Fibroblast of lung (primary cell): ENCODE data around the gene TBCB. TPM values are rescaled to one million over a fixed set of nuclear protein-coding genes. Genes with fewer than 3 reads are reported as not detected.

Experiments
- DNase-seq, 2 donors: peaks; one replicate each; pipeline versions ENCODE4 v3.0.0 to v3.0.0-alpha.2; 2010; ENCODE audit warnings: low read depth in 2 of 2
- H2AFZ ChIP-seq: 2 replicates; pipeline ENCODE4 v1.5.1; 2012; ENCODE audit warnings: low read length, control low read depth, inconsistent platforms
- H3K27ac ChIP-seq: 2 replicates; pipeline ENCODE4 v1.5.1; 2011; ENCODE audit warnings: low read length, control low read depth; ENCODE audit not compliant: insufficient read depth
- H3K27me3 ChIP-seq: 2 replicates; pipeline ENCODE4 v1.5.1; 2011; ENCODE audit warnings: mild to moderate bottlenecking, low read length; ENCODE audit not compliant: control insufficient read depth, insufficient read depth
- H3K36me3 ChIP-seq: 2 replicates; pipeline ENCODE4 v1.5.1; 2011; ENCODE audit warnings: low read length; ENCODE audit not compliant: control insufficient read depth, insufficient read depth
- H3K4me1 ChIP-seq: 2 replicates; pipeline ENCODE4 v1.5.1; 2011; ENCODE audit warnings: low read length; ENCODE audit not compliant: control insufficient read depth, insufficient read depth; ENCODE audit errors: extremely low read depth
- H3K4me2 ChIP-seq: 2 replicates; pipeline ENCODE4 v1.5.1; 2011; ENCODE audit warnings: low read length, control low read depth; ENCODE audit not compliant: insufficient read depth; ENCODE audit errors: extremely low read depth
- H3K4me3 ChIP-seq, 4 experiments: fragments of 200-600 bp in 1 of 4; sonication (generic) in 1 of 4; replicated peaks in 1 of 4; 2 replicates each; pipeline ENCODE4 v1.5.1; 2011 to 2016; ENCODE audit warnings: low read length in 4 of 4, low read depth in 3 of 4, mild to moderate bottlenecking in 3 of 4, control low read depth in 2 of 4, inconsistent platforms in 1 of 4, mixed read lengths in 1 of 4; ENCODE audit not compliant: insufficient read depth in 1 of 4; ENCODE audit errors: control extremely low read depth in 1 of 4
- H3K79me2 ChIP-seq: 2 replicates; pipeline ENCODE4 v1.5.1; 2012; ENCODE audit warnings: mild to moderate bottlenecking, low read length, inconsistent platforms; ENCODE audit not compliant: control insufficient read depth, insufficient read depth
- H3K9ac ChIP-seq: 2 replicates; pipeline ENCODE4 v1.5.1; 2011; ENCODE audit warnings: mild to moderate bottlenecking, low read length, control low read depth; ENCODE audit not compliant: insufficient read depth
- H3K9me3 ChIP-seq: 2 replicates; pipeline ENCODE4 v1.5.1; 2012; ENCODE audit warnings: low read depth, low read length; ENCODE audit not compliant: control insufficient read depth, insufficient read depth
- H4K20me1 ChIP-seq: 2 replicates; pipeline ENCODE4 v1.5.1; 2011; ENCODE audit warnings: low read length; ENCODE audit not compliant: control insufficient read depth, insufficient read depth; ENCODE audit errors: extremely low read depth
- EZH2 ChIP-seq: IDR thresholded peaks from 2 replicates; pipeline ENCODE4 v1.5.1; 2012; ENCODE audit warnings: low read length, control low read depth, mild to moderate bottlenecking; ENCODE audit errors: missing control alignments
- polyA plus RNA-seq, 2 donors: library from polyadenylated mRNA; depleted of rRNA in 1 of 2; stranded (reverse) in 1 of 2; unstranded in 1 of 2; fragments of >200 nt; gene quantifications; 2 replicates each; pipeline ENCODE4 v1.2.1, GENCODE V29; 2011 to 2012; ENCODE audit warnings: missing spikeins in 1 of 2
- total RNA-seq: library from RNA; depleted of rRNA; stranded (reverse); fragments of >200 nt; gene quantifications from 2 replicates; pipeline ENCODE4 v1.2.1, GENCODE V29; 2014
- TF ChIP-seq, protein P1 (sequence below), 2 donors: IDR thresholded peaks in 1 of 2; conservative IDR thresholded peaks in 1 of 2; 1 replicate in 1 of 2; 2 replicates in 1 of 2; pipeline ENCODE4 v1.5.1; 2011 to 2012; ENCODE audit warnings: low read length in 2 of 2, control low read depth in 1 of 2, inconsistent platforms in 1 of 2, low read depth in 1 of 2, mild to moderate bottlenecking in 1 of 2

The TBCB gene
- total and polyA plus RNA-seq, 2 donors (not counting 1 experiment from before 2014, with no cell fraction given): 194 to 249 TPM

DNA sequence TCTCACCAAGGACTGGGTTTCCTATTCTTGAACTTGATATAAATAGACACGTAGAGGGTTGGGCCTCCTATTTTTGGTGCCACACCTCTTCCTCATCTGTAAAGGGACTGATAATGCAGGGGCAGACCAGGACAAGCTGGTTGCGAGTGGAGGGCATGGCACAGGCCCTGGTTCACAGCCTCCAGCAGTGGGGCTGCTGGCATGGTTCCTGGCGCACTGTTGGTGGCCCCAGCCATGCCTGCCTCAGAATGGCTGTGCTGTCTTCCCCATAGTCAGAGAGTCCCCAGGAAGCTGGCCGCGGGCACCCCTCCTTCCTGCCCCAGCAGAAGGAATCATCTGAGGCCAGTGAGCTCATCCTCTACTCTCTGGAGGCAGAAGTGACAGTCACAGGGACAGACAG lies 14.8 kb upstream of the TBCB start:
- H3K9me3 ChIP-seq: no peaks in the 10 kb centered on the region
- no peaks in the 10 kb centered on the region for H3K4me1 ChIP-seq
- H3K36me3 ChIP-seq: peaks cover 20% of the 10 kb centered on the region
- H3K79me2 ChIP-seq: no peaks in the 10 kb centered on the region
- no peaks in the 10 kb centered on the region for H4K20me1 ChIP-seq
- no peak overlapping the region for H3K27ac ChIP-seq
- no peak for DNase-seq
- H3K9ac ChIP-seq: no peak overlapping the region
- no peak overlapping the region for H3K4me2 ChIP-seq
- no peaks in the 10 kb centered on the region for H3K27me3 ChIP-seq
- TF ChIP-seq EZH2: no peak
- TF ChIP-seq, protein P1, sequence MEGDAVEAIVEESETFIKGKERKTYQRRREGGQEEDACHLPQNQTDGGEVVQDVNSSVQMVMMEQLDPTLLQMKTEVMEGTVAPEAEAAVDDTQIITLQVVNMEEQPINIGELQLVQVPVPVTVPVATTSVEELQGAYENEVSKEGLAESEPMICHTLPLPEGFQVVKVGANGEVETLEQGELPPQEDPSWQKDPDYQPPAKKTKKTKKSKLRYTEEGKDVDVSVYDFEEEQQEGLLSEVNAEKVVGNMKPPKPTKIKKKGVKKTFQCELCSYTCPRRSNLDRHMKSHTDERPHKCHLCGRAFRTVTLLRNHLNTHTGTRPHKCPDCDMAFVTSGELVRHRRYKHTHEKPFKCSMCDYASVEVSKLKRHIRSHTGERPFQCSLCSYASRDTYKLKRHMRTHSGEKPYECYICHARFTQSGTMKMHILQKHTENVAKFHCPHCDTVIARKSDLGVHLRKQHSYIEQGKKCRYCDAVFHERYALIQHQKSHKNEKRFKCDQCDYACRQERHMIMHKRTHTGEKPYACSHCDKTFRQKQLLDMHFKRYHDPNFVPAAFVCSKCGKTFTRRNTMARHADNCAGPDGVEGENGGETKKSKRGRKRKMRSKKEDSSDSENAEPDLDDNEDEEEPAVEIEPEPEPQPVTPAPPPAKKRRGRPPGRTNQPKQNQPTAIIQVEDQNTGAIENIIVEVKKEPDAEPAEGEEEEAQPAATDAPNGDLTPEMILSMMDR (conservative IDR thresholded peaks at IDR 0.05 in 1 of 2, IDR thresholded peaks at IDR 0.05 in 1 of 2; ENCODE audit: low read depth in 1 of 2, low read length in 2 of 2): no peak
- no peak overlapping the region for H3K4me3 ChIP-seq
- H2AFZ ChIP-seq: no peak overlapping the region

DNA sequence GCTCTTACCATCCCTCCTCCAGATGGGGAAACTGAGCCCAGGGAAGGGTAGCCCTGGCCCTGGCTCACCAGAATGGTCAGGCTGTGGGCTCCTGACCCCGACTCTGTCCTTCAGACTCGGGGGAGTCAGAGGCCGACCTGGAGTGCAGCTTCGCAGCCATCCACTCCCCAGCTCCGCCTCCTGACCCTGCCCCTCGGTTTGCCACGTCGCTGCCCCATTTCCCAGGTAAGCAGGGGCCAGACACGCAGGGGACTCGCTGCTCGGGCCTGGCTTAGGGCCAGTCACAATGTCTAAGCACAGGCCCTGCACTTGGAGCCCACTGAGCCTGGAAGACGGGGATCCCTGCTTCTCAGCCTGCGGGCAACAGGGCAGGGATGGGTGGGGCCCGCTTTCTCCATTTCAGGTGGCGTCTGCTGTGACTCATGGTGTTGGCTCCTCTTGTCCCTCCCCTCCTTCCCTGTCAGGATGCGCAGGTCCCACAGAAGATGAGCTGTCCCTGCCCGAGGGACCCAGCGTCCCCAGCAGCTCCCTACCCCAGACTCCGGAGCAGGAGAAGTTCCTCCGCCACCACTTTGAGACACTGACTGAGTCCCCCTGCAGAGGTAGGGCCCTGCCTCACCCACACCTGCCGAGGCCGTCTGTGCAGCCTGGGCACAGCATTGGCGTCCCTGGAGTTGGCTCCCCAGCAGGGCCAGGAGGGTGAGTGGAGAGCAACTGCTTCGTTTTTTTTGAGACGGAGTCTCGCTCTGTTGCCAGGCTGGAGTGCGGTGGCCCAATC lies 13.5 kb upstream of the TBCB start:
- H3K9ac ChIP-seq: no peak overlapping the region
- no peaks in the 10 kb centered on the region for H3K4me1 ChIP-seq
- no peak overlapping the region for H3K4me2 ChIP-seq
- no peak for TF ChIP-seq EZH2
- TF ChIP-seq, protein P1 (conservative IDR thresholded peaks at IDR 0.05 in 1 of 2, IDR thresholded peaks at IDR 0.05 in 1 of 2; ENCODE audit: low read depth in 1 of 2, low read length in 2 of 2): no peak
- H3K36me3 ChIP-seq: peaks cover 20% of the 10 kb centered on the region
- no peaks in the 10 kb centered on the region for H3K9me3 ChIP-seq
- no peak for DNase-seq
- H3K27ac ChIP-seq: no peak overlapping the region
- no peaks in the 10 kb centered on the region for H3K79me2 ChIP-seq
- H3K4me3 ChIP-seq: no peak overlapping the region
- no peaks in the 10 kb centered on the region for H3K27me3 ChIP-seq
- no peaks in the 10 kb centered on the region for H4K20me1 ChIP-seq
- H2AFZ ChIP-seq: no peak overlapping the region

DNA sequence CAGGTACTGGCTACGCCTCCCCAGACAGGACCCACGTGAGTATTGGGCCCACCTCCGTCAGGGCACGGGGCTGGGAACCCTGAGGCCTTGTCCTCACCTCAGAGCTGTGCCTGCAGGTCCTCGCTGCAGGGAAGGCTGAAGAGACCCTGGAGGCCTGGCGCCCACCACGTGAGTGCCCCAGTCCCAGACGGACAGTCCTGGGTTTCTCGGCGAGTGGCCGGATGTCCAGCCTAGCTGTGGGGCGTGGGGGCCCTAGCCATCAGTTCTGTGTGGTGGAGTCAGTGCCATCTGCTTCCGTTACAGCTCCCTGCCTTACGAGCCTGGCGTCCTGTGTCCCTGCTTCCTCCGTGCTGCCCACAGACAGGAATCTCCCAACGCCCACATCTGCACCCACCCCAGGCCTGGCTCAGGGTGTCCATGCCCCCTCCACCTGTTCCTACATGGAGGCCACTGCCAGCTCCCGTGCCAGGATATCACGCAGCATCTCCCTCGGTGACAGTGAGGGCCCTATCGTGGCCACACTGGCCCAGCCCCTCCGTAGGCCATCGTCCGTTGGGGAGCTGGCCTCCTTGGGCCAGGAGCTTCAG lies 12.1 kb upstream of the TBCB start:
- H2AFZ ChIP-seq: no peak overlapping the region
- peaks cover 20% of the 10 kb centered on the region for H3K36me3 ChIP-seq
- H3K79me2 ChIP-seq: no peaks in the 10 kb centered on the region
- no peak overlapping the region for H3K4me3 ChIP-seq
- DNase-seq: no peak
- no peaks in the 10 kb centered on the region for H3K27me3 ChIP-seq
- TF ChIP-seq, protein P1 (conservative IDR thresholded peaks at IDR 0.05 in 1 of 2, IDR thresholded peaks at IDR 0.05 in 1 of 2; ENCODE audit: low read depth in 1 of 2, low read length in 2 of 2): no peak
- TF ChIP-seq EZH2: no peak
- no peak overlapping the region for H3K4me2 ChIP-seq
- H4K20me1 ChIP-seq: no peaks in the 10 kb centered on the region
- H3K27ac ChIP-seq: no peak overlapping the region
- no peak overlapping the region for H3K9ac ChIP-seq
- no peaks in the 10 kb centered on the region for H3K9me3 ChIP-seq
- H3K4me1 ChIP-seq: no peaks in the 10 kb centered on the region
